HCT116 (cell line): ENCODE measurements around the gene PRPF40A. TPM values are rescaled to one million over a fixed set of nuclear protein-coding genes. Genes with fewer than 3 reads are reported as not detected.

Source experiments
- ATAC-seq: fragments of 200-7000 bp; cut with Tn5 transposase; 2 replicates; pipeline ENCODE4 v1.9.1; 2020; ENCODE audit warnings: mild to moderate bottlenecking, moderate library complexity
- BruUV-seq: library from RNA; stranded (reverse); fragments of 400-500 nt; replicated peaks from 2 replicates; lab custom pipeline; 2021; lab: Mats Ljungman, UMichigan
- CTCF ChIA-PET: fragments of 300-600 bp; sonication (Branson Sonifier 250); formaldehyde crosslinking; loops from one replicate; lab custom pipeline; 2021; ENCODE audit warnings: antibody characterized with exemption; lab: Charles Lee
- POLR2A ChIA-PET: fragments of 300-600, 350-600 bp; sonication (Branson Sonifier 250); formaldehyde crosslinking; loops from one replicate; lab custom pipeline; 2021; ENCODE audit warnings: antibody characterized with exemption; lab: Charles Lee
- RAD21 ChIA-PET, 2 experiments: fragments of 300-600 bp; sonication (Branson Sonifier 250); formaldehyde crosslinking; loops; one replicate each; lab custom pipeline; 2023; ENCODE audit warnings: low total read pairs in 2 of 2; ENCODE audit not compliant: uncharacterized antibody in 2 of 2, unreplicated experiment in 2 of 2, low non-redundant PET in 1 of 2; lab: Charles Lee
- DNase-seq: peaks from one replicate; pipeline ENCODE4 v3.0.0-alpha.2; 2010; ENCODE audit warnings: low read depth, low spot score
- H2AFZ ChIP-seq: fragments of 200-600 bp; shearing (Covaris generic), sonication (generic); 2 replicates; pipeline ENCODE4 v1.6.1; 2017; ENCODE audit warnings: low read depth, mixed run types, mixed read lengths, antibody characterized with exemption, low read length; ENCODE audit not compliant: poor library complexity, severe bottlenecking
- H3K27ac ChIP-seq: 2 replicates; pipeline ENCODE4 v1.5.1; 2012; ENCODE audit warnings: low read depth, low read length
- H3K27me3 ChIP-seq: fragments of 200-600 bp; sonication (generic); 2 replicates; pipeline ENCODE4 v1.6.1; 2016; ENCODE audit warnings: mixed run types, low read length, mixed read lengths; ENCODE audit not compliant: insufficient read depth
- H3K36me3 ChIP-seq, 2 experiments: fragments of 200-500 bp in 1 of 2; fragments of 200-600 bp in 1 of 2; sonication (Bioruptor generic) in 1 of 2; sonication (generic) in 1 of 2; 2 replicates each; pipeline versions ENCODE4 v1.5.1 to v1.6.1; 2014 to 2016; ENCODE audit warnings: low read length in 2 of 2, inconsistent platforms in 1 of 2, mixed read lengths in 1 of 2, mixed run types in 1 of 2; ENCODE audit not compliant: insufficient read depth in 2 of 2, control insufficient read depth in 1 of 2
- H3K4me1 ChIP-seq, 2 experiments: fragments of 200-600 bp in 1 of 2; sonication (generic) in 1 of 2; 2 replicates each; pipeline versions ENCODE4 v1.5.1 to v1.6.1; 2012 to 2017; ENCODE audit warnings: low read length in 2 of 2, inconsistent platforms in 1 of 2, mild to moderate bottlenecking in 1 of 2, mixed read lengths in 1 of 2, mixed run types in 1 of 2, moderate library complexity in 1 of 2; ENCODE audit not compliant: insufficient read depth in 2 of 2, control insufficient read depth in 1 of 2
- H3K4me2 ChIP-seq: fragments of 200-600 bp; sonication (generic); 2 replicates; pipeline ENCODE4 v1.6.1; 2017; ENCODE audit warnings: mixed run types, low read length, mixed read lengths
- H3K4me3 ChIP-seq, 2 experiments: fragments of 200-600 bp in 1 of 2; sonication (generic) in 1 of 2; replicated peaks in 1 of 2; 2 replicates each; pipeline ENCODE4 v1.5.1; 2011 to 2016; ENCODE audit warnings: low read length in 2 of 2, control low read depth in 1 of 2, low read depth in 1 of 2, mild to moderate bottlenecking in 1 of 2, mixed read lengths in 1 of 2, mixed run types in 1 of 2
- H3K79me2 ChIP-seq: fragments of 200-600 bp; sonication (generic); 2 replicates; pipeline ENCODE4 v1.6.1; 2017; ENCODE audit warnings: mild to moderate bottlenecking, mixed run types, low read length, moderate library complexity, mixed read lengths; ENCODE audit not compliant: insufficient read depth
- H3K9ac ChIP-seq: fragments of 200-600 bp; sonication (generic); 2 replicates; pipeline ENCODE4 v1.6.1; 2016; ENCODE audit warnings: low read length, mixed read lengths
- H3K9me2 ChIP-seq: fragments of 200-600 bp; sonication (generic), shearing (Covaris generic); 2 replicates; pipeline ENCODE4 v1.6.1; 2017; ENCODE audit warnings: mixed run types, mild to moderate bottlenecking, moderate library complexity; ENCODE audit not compliant: insufficient read depth
- H3K9me3 ChIP-seq, 2 experiments: fragments of 200-500 bp in 1 of 2; fragments of 200-600 bp in 1 of 2; sonication (Bioruptor generic) in 1 of 2; sonication (generic) in 1 of 2; 2 replicates each; pipeline ENCODE4 v1.6.1; 2014 to 2017; ENCODE audit warnings: low read length in 2 of 2, mixed read lengths in 2 of 2, inconsistent platforms in 1 of 2, low read depth in 1 of 2, mild to moderate bottlenecking in 1 of 2, mixed run types in 1 of 2, moderate library complexity in 1 of 2; ENCODE audit not compliant: control insufficient read depth in 1 of 2, insufficient read depth in 1 of 2
- H4K20me1 ChIP-seq: fragments of 200-600 bp; sonication (generic), shearing (Covaris generic); 2 replicates; pipeline ENCODE4 v1.6.1; 2017; ENCODE audit warnings: mixed run types, mild to moderate bottlenecking, moderate library complexity; ENCODE audit not compliant: insufficient read depth
- ATF3 ChIP-seq: IDR thresholded peaks from 2 replicates; pipeline ENCODE4 v1.6.1; 2012
- CBX3 ChIP-seq: IDR thresholded peaks from 2 replicates; pipeline ENCODE4 v1.6.1; 2012; ENCODE audit warnings: low read depth
- CEBPB ChIP-seq: IDR thresholded peaks from 2 replicates; pipeline ENCODE4 v1.6.1; 2012; ENCODE audit warnings: low read depth
- CTCF ChIP-seq, 3 experiments: fragments of 200-600 bp in 1 of 3; sonication (generic) in 1 of 3; IDR thresholded peaks in 2 of 3; conservative IDR thresholded peaks in 1 of 3; 2 replicates each; pipeline ENCODE4 v1.5.1; 2012 to 2017; ENCODE audit warnings: low read depth in 2 of 3, low read length in 2 of 3, antibody characterized with exemption in 1 of 3, borderline replicate concordance in 1 of 3, control low read depth in 1 of 3, mild to moderate bottlenecking in 1 of 3, mixed read lengths in 1 of 3, mixed run types in 1 of 3, moderate library complexity in 1 of 3; ENCODE audit not compliant: insufficient read depth in 1 of 3
- ELF1 ChIP-seq: IDR thresholded peaks from 2 replicates; pipeline ENCODE4 v1.6.1; 2012; ENCODE audit warnings: low read depth, borderline replicate concordance
- EZH2 ChIP-seq: fragments of 200-600 bp; sonication (generic); IDR thresholded peaks from 2 replicates; pipeline ENCODE4 v1.6.1; 2017; ENCODE audit warnings: antibody characterized with exemption, mixed run types
- EZH2phosphoT487 ChIP-seq: fragments of 200-600 bp; IDR thresholded peaks from 2 replicates; pipeline ENCODE4 v1.6.1; 2018; ENCODE audit warnings: antibody characterized with exemption, borderline replicate concordance
- FOSL1 ChIP-seq: IDR thresholded peaks from 2 replicates; pipeline ENCODE4 v1.6.1; 2012; ENCODE audit warnings: low read depth
- JUND ChIP-seq: IDR thresholded peaks from 2 replicates; pipeline ENCODE4 v1.6.1; 2012
- POLR2A ChIP-seq: IDR thresholded peaks from 2 replicates; pipeline ENCODE4 v1.7.0; 2011; ENCODE audit warnings: borderline replicate concordance; ENCODE audit not compliant: insufficient read depth, insufficient read length; ENCODE audit errors: extremely low read depth
- POLR2AphosphoS5 ChIP-seq: IDR thresholded peaks from 2 replicates; pipeline ENCODE4 v1.6.1; 2011; ENCODE audit warnings: mild to moderate bottlenecking, low read depth, low read length, moderate library complexity
- RAD21 ChIP-seq: IDR thresholded peaks from 2 replicates; pipeline ENCODE4 v1.6.1; 2012; ENCODE audit warnings: low read depth, mild to moderate bottlenecking
- REST ChIP-seq: IDR thresholded peaks from 2 replicates; pipeline ENCODE4 v1.6.1; 2012; ENCODE audit warnings: low read depth
- SP1 ChIP-seq: IDR thresholded peaks from 2 replicates; pipeline ENCODE4 v1.6.1; 2012; ENCODE audit warnings: low read depth
- SRF ChIP-seq: IDR thresholded peaks from 2 replicates; pipeline ENCODE4 v1.6.1; 2012; ENCODE audit warnings: low read depth
- TCF7L2 ChIP-seq: IDR thresholded peaks from 2 replicates; pipeline ENCODE4 v1.7.0; 2011; ENCODE audit warnings: borderline replicate concordance, inconsistent platforms; ENCODE audit not compliant: insufficient read depth, insufficient read length; ENCODE audit errors: extremely low read depth
- YY1 ChIP-seq: IDR thresholded peaks from 2 replicates; pipeline ENCODE4 v1.6.1; 2011; ENCODE audit warnings: low read length, low read depth, moderate library complexity, mild to moderate bottlenecking; ENCODE audit not compliant: insufficient replicate concordance; ENCODE audit errors: extremely low read depth
- ZBTB33 ChIP-seq: IDR thresholded peaks from 2 replicates; pipeline ENCODE4 v1.6.1; 2011; ENCODE audit warnings: mild to moderate bottlenecking, low read length, moderate library complexity; ENCODE audit not compliant: insufficient replicate concordance; ENCODE audit errors: extremely low read depth
- ZFX ChIP-seq: fragments of 450-650 bp; IDR thresholded peaks from 2 replicates; pipeline ENCODE4 v1.6.1; 2017
- ZNF274 ChIP-seq: fragments of 200-500 bp; sonication (Bioruptor generic); IDR thresholded peaks from 2 replicates; pipeline ENCODE4 v1.6.1; 2014; ENCODE audit warnings: mild to moderate bottlenecking, low read depth, low read length, inconsistent platforms
- intact Hi-C: fragments of 100-400 bp; cut with micrococcal nuclease; formaldehyde crosslinking; loops from 2 replicates; pipeline ENCODE4 v1.10.0; 2022
- total RNA-seq: library from RNA; stranded (reverse); gene quantifications from one replicate; pipeline ENCODE4 v1.2.1, GENCODE V29; 2021; ENCODE audit not compliant: unreplicated experiment

The PRPF40A gene
- total RNA-seq, 1 experiment from 2014 or later, result 171 TPM

GRCh38 chr2:152623076-152623740, 94.1 kb downstream of the PRPF40A start:
- no peaks in the 10 kb centered on the region for H4K20me1 ChIP-seq
- intact Hi-C loops, result loop anchor here (10.0 kb wide), 1 partner anchor 288 kb away; the partner anchor contains the start of gene FMNL2
- H3K27ac ChIP-seq, result no peak overlapping the region
- H3K79me2 ChIP-seq, result no peaks in the 10 kb centered on the region
- RAD21 ChIA-PET, result no interaction called here
- H3K9me3 ChIP-seq, result no peaks in the 10 kb centered on the region
- TF ChIP-seq EZH2 (no peak), SP1 (no peak), SRF (no peak), ZNF274 (no peak), REST (no peak), EZH2phosphoT487 (no peak), POLR2A (no peak), ZBTB33 (no peak), CEBPB (no peak), ZFX (no peak), JUND (no peak), TCF7L2 (no peak), ATF3 (no peak), FOSL1 (no peak), YY1 (no peak), CBX3 (no peak), POLR2AphosphoS5 (no peak), ELF1 (no peak), CTCF (IDR thresholded peaks at IDR 0.05 in 2 of 3, conservative IDR thresholded peaks at IDR 0.05 in 1 of 3; ENCODE audit: borderline replicate concordance in 1 of 3, insufficient read depth in 1 of 3, low read depth in 2 of 3, low read length in 2 of 3) (no peak), RAD21 (no peak)
- no peak overlapping the region for H3K4me3 ChIP-seq
- no peak overlapping the region for H2AFZ ChIP-seq
- H3K36me3 ChIP-seq, result peaks cover 4 to 7% of the 10 kb centered on the region in 2 experiments; a peak in 2 of 4 replicates
- no peak for ATAC-seq
- no peaks in the 10 kb centered on the region for H3K4me1 ChIP-seq
- POLR2A ChIA-PET, result no interaction called here
- DNase-seq, result no peak
- CTCF ChIA-PET, result no interaction called here
- H3K27me3 ChIP-seq, result no peaks in the 10 kb centered on the region
- no peak overlapping the region for H3K4me2 ChIP-seq
- no peak overlapping the region for H3K9ac ChIP-seq
- BruUV-seq, result no TSS peak
- no peaks in the 10 kb centered on the region for H3K9me2 ChIP-seq
